HS-27A (cell line): ENCODE results near the gene C5.
"Not testable (repeated sequence)": the region's sequence is repeated elsewhere in the genome, so short reads cannot be mapped to it uniquely, and the experiment has no call there.

Source experiments
- DNase-seq: peaks from one replicate; pipeline ENCODE4 v3.0.0-alpha.2; 2012; ENCODE audit warnings: low read depth, missing footprints

C5 gene

DNA sequence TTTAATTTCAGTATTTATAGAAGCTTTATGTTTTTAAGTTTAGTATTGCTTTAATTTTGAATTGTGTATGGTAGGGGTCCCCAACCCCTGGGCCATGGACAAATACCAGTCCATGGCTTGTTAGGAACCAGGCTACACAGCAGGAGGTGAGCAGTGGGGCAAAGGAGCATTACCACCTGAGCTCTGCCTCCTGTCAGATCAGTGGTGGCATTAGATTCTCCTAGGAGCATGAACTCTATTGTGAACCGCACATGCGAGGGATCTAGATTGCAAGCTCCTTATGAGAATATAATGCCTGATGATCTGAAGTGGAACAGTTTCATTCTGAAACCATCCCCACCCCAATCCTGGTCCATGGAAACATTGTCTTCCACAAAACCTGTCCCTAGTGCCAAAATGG, 1.9 kb downstream of the C5 start:
- no peak for DNase-seq

DNA sequence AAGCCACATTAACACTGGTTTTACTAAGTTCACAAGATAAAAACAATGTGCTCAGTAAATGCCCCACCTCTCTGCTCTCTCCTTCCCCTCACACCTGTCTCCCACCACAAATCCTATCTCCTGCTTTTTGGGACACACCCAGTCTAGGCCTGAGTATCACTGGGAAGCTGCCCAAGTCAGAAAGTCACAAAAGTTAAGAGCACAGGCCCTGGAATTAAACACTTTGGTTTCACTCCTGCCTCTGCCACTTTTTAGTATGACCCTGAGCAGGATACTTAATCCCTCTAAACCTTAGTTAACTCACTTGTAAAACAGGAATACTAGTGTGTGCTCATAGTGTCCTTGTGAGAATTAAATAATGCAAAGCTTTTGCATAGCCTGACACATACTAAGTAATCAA, 11.3 kb downstream of the C5 start:
- no peak for DNase-seq

DNA sequence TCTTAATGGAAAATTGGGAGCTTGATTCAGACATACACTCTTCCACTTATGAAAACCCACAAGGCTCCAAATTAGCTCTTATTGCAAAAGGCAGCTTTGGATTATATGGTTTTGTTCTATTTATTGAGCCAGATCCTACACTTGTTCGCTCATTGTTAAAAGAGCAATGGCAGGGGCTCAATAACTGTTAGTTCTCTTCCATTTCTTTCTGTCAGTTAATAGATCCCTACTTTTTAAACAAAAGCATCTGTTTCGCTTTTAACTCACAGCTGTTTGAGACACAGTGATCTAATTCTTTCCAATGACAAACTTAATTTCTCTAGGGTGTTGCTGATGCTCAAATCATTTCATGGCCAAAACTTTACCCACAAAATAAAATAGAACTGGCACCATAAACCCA, 11.7 kb downstream of the C5 start:
- no peak for DNase-seq

DNA sequence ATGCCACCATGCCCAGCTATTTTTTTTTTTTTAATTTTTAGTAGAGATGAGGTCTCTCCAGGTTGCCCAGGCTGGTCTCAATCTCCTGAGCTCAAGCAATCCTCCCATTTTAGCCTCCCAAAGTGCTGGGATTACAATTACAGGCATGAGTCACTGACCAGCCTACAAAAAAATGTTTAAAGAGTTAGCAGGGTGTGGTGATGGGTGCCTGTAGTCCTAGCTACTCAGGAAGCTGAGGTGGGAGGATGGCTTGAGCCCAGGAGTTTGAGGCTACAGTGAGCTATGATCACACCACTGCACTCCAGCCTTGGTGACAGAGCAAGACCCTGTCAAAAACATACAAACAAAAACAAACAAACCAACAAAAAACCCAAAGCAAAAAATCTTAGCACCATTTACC, 14.4 kb downstream of the C5 start:
- not testable (repeated sequence) for DNase-seq

DNA sequence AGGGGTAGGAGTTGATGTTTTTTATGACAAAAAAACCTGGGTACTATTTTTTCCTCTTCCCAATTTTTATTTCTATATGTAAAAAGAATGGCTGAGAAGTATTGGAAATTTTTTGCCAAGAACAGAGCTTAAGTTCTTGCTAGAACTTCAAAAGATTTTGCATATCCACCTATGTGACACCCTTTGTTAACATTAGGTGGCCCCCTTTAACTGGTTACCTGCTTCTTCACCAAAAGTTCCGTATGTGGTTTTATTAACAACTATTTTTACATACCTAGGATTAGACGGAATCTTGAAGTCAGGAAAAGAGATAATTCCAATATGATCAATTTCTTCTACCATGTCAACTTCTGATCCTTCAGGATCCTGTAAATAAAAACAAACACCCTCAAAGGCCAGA, 15.5 kb downstream of the C5 start:
- DNase-seq, result no peak

DNA sequence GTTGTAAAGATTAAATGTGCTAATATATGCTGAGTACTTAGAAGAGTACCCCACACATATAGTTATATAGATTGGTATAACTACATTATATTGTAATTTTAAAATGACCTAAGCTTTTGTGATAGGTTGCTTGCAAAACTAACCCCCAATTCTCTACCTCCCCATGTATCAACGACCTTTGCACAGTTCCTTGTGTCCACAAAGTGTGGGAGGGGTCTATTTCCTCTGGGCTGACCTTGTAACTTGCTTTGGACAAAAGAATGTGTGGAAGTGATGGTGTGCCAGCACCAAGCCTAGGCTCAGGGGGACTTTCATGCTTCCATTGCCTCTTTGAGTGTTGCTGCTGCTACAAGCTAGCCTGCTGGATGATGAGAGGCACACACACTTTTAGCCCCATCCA, 20.6 kb downstream of the C5 start:
- no peak for DNase-seq

DNA sequence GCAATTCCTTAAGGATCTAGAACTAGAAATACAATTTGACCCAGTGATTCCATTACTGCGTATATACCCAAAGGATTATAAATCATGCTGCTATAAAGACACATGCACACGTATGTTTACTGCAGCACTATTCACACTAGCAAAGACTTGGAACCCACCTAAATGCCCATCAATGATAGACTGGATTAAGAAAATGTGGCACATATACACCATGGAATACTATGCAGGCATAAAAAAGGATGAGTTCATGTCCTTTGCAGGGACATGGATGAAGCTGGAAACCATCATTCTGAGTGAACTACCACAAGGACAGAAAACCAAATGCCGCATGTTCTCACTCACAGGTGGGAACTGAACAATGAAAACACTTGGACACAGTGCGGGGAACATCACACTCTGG, 21.8 kb downstream of the C5 start:
- not testable (repeated sequence) for DNase-seq

DNA sequence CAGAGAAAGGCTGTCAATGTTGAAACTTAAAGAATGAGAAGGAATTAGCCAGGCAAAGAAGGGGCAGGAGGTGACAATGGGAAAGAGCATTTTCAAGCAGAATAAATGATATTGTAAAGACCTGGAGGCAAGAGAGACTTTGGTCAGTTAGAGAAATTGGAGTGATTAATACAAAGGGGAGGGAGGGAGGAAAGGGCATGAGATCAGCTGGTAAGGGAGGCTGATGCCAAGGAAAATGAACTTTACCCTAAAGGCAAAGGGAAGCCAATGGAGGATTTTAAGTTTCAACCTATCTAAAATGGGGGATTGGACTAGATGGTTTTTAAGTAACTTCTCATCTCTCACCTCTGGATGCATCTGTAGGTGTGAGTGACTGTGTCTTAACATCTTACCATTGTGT, 23.3 kb downstream of the C5 start:
- DNase-seq, result no peak

DNA sequence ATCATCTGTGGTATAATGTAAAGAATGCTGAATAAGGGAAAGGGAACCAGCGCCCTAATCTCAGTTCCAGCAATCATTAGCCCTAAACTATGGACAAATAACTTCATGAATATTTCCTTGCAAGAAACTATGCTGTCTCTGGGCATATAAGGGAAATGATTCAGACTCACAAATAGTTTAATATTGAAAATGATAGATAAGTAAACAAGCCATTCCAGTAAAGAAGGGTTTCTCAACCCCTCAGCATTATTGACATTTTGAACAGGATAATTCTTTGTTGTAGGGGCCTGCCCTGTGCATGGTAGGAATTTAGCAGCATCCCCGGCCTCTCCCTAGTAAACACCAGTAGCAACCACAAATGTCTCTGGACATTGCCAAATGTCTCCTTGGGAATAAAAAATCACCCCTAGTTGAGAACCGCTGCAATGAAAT, 23.8 kb downstream of the C5 start:
- DNase-seq, result peak; percentile 15

DNA sequence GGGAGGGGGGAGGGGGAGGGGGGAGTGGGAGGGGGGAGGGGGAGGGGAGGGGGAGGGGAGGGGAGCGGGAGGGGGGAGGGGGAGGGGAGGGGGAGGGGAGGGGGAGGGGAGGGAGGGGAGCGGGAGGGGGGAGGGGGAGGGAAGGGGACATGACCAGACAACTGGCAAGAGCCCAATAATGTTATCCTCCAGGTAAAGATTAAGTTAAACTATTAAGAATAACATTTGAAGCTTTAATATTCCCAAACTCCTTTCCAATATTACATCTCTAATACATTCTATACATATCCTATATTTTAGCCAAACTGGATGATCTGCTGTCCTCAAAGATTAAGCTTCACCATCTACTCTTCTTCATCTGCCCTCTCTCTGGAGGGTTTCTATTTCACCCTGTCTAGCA, 25.8 kb downstream of the C5 start:
- DNase-seq, result no peak

DNA sequence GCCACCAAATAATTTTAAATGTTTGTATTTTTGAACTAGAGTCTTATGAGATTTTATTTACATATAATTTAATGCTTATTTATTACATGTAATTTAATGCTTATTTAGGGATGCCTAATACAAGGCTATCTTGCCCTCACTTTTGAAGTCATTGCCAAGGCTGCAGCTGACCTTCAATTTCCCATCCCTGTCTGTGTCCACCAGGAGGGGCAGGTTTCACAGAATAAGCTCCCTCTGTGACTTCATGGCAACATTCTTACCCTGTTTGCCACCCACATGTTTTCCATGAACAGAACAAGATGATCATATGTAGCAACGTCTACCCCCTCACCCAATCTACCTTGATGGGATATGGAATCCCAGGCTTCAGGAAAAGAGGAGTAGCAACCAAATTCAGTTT, 27.0 kb downstream of the C5 start:
- no peak for DNase-seq

DNA sequence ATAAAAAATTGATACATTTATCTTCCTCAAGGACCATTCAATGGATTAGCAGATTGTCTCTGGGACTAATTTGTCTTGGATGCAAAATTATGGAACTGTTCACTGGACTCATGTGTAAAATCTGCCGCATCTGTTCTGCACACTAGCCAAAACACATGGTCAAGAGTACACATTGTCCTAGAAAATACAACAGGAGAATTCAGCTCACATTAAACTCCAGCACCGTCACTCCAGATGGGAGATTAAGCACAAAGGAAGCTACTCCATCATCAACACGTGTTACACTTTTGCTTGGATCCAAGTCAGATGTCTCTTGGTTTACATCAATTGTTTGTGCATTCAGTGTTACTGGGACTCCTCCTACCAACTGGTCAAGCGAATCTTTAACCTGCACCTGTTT, 28.8 kb downstream of the C5 start:
- no peak for DNase-seq

DNA sequence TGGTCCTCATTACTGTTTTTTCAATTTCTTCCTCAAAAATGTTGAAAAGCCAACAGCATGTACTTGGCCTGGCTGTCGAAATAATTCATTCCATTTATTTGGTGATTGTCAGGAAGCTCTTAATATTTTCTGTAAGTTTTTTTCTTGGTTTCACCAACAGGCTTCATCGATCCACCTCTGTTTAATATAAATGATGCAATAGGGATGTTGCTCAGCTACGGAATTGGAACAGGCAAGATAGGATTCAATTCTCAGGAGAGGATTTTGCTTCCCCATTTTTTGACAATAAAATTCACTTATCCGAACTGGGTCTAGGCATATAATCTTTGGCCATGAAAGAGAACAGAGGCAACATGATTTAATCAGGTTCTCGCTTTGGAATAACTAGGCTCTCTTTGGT, 30.8 kb downstream of the C5 start:
- no peak for DNase-seq

DNA sequence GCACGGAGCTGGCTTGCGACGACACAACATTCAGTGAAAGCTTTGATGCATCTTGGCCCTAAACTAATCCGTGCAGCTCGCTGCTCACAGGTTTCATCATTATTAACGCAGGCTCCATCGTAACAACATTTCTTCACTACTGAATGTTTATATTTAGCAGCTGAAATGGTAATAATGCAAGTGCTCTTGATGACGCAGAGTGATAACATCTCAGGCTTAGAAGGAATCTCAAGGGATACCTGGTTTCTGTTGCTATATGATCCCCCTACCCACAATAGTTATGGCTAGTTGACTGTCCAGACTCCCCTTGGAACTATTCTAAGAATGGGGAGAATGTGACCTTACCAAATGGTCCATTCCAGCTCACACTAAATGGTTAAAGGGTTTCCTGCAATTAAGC, 36.2 kb downstream of the C5 start:
- no peak for DNase-seq

DNA sequence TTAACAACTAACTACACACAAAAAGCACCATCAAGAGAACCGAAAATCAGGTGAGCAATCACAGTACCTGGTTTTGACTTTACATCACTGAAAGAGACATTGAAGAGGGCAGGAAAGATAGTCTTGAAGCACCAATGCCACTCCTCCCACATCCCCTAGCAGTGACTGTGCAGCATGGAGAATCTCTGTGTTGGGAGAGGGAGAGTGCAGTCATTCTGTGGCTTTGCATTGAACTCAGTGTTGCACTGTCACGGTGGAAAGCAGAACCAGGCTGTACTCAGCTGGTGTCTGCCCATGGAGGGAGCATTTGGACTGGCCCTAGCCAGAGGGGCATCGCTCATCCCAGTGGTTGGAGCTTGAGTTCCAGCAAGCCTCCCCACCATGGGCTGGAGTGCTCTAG, 40.4 kb downstream of the C5 start:
- no peak for DNase-seq

DNA sequence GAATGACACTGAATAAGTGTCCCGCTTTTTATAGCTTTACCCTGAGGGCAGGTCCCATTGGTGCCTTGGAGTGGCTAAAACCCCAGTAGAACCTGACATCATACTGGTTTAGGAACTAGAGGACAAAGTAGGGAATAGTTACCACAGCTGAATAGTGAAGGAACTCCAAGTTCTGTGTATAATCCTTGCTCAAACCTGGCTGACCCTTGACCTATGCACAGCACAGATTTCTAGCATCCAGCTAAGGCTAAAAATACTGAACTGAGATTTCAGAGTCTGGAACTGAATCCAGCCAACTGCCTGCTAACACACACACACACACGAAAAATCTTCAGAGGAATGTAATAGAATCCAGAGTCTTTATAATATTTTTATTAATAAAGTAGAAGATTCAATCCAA, 50.8 kb downstream of the C5 start:
- no peak for DNase-seq

DNA sequence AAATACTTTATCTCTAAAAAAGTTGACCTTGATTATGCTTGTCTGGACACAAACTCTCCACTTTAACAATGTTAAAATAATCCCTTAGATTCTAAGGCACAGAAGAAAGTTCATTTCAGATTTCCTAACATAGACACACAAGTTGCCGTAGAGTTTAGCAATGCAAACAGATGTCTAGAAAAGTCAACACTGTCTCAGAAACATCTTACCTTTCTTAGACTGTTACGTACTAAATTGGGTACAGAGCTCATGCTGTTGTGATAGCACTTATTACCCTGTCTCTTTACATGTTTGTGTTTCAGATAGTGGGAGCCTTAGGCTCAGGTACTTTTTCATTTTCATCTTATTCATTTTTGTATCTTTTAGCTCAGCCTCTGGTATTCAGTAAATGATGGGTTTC, 52.0 kb downstream of the C5 start:
- DNase-seq, result no peak

DNA sequence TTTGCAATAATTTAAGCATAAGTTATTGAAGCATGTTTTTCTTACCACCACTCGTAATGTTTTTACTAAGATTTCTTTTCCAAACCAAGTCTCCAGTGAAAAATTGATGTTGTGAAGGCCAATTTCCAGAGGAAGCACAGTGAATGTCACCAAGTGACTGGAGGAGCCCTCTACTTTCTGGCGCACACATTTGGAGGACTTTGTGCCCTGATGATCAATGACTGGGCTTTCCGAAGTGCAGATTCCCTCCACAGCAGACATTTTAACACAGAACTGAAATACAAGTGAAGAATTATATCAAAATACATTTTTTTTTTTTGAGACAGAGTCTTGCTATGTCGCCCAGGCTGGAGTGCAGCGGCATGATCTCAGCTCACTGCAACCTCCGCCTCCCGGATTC, 52.6 kb downstream of the C5 start:
- no peak for DNase-seq

DNA sequence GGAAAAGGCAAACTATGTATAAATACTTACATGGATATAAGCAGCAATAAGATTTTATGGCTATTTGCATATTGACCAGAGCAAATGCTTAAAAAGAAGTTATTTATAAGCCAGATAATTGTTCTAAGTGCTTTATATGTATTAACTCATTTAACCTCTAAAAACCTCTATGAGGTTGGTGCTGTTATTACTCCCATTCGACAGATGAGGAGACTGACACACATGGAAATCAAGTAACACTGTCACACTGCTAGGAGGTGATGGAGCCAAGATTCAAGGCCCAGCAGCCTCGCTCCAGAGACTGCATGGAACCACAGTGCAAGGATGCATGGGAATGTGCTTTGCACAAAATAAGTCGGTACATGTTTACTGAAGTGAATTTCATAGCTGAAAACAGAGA, 53.7 kb downstream of the C5 start:
- DNase-seq, result no peak

DNA sequence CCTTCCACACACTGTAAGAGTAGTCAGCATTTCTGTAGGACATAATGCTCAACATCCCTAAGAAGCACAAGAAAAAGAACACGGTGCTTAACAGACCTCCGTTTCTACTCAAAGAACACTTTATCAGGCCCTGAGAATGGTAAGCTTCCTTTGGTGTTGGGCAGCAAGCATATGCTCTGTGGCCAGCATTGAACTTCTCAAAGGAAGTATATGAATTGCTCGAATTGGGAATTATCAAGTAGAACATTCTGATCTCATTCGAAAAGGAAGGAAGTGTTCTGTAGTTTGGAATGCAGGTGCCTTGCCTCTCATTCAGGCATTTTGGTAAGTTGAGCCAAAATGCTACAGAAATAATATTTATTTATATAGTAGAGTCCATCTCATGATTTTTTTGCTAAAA, 61.0 kb downstream of the C5 start:
- DNase-seq, result no peak

DNA sequence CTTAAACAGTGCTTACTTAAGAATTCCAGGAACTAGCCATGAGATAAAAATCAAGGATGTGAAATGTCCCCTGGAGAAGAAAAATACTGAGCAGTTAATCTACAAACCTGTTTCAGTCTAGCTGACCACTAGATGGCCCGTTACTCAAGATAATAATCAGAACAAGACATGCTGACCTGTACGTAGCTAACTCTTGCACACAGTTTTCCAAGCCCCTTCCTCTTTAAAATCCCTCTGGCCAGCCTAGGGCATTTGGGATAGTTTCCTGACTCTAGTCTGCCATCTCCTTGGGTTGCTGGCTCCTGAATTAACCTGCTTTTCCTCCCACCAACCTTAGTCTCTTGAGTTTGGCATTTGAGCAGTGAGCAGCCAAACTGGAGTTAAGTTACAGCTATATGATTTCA, 64.3 kb downstream of the C5 start:
- peak; percentile 24 for DNase-seq

DNA sequence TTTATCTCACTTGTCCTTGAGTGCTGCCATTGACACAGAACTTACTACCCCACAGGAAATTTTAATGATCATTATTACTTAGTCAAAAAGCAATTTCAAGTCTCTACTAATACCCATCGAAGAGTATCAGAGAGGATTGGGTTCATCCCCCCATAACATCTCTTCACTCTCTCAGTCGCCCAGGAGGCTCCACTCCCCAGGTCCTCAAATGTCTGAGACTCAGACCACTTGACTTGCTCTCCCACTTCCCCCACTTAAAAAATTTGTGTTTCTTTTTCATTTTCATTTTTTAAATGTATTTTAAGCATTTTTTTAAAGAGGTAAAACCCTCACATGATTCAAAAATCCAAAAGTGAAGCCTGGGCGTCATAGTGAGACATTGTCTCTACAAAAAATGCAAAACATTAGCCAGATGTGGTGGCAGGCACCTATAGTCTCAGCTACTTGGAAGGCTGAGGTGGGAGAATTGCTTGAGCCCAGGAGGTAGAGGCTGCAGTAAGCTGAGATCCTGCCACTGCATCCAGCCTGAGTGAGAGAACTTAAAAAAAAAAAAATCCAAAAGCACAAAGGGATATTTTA, 66.7 kb downstream of the C5 start:
- no peak for DNase-seq

DNA sequence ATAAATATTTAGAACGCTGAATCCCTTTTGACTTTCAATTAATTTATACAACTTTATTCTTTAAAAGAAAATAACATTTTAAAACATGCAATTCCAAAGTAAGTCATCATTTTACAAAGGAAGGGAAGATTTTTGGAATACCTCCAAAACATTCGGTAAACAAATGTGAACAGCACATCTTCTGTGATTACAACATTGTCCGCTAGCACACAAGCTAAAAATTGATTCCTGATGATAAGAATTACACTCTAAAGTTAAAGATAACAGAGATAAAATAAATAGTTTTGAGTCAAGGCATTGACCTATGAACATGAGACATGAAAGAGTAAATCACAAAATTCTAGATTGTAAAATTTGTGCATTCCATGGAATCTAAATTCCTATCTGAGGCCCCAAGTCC, 67.2 kb downstream of the C5 start:
- DNase-seq, result no peak

DNA sequence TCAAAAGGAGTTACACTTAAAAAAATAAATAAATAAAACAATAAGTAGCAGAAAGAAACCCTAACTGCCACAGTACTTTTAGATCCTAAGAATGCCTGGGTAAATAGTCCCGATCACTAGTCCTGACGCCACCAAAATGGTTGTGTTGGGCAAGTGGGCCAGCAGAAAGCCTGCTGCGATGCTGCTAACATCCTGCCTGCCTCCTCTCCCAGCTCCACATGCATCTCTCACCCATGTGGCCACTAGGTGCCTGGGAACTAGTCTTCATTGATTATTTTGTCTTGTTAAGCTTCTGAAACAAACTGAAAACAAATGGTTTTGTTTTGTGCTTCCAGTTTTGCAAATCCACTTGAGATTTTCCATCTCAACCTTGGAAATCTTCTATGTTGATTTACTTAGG, 69.1 kb downstream of the C5 start:
- DNase-seq, result no peak

DNA sequence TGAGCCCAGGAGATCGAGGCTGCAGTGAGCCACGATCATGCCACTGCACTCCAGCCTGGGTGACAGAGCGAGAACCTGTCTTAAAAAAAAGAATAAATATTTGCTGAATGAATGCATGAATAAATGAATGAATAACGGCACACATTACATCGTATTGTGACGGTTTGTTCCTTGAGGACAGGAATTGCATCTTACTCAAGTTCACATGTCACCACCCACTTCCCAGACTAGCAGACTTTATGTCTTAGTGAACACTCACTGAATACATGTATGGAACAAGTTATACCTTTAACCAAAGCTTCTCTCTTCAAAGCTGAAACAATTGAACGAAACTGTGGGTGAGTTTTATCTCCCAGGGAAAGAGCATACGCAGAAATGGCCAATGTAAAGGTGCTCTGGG, 70.3 kb downstream of the C5 start:
- no peak for DNase-seq
